GM19238 (cell line): ENCODE results near the gene ZNF735.
"Not testable (repeated sequence)": the region's sequence is repeated elsewhere in the genome, so short reads cannot be mapped to it uniquely, and the experiment has no call there.

Source experiments
- DNase-seq: peaks from one replicate; pipeline ENCODE4 v3.0.0; 2011; ENCODE audit warnings: low spot score; ENCODE audit not compliant: insufficient read length

ZNF735 gene

GRCh38 chr7:64206903-64207302, at the start of gene ZNF735:
TSS of gene ZNF735 (plus strand) at chr7:64207203. CDS start at chr7:64207203, 0 bp downstream.
- DNase-seq, result no peak

GRCh38 chr7:64170974-64171373, 36.0 kb upstream of the ZNF735 start:
- DNase-seq, result not testable (repeated sequence)

GRCh38 chr7:64174328-64174727, 32.7 kb upstream of the ZNF735 start:
- no peak for DNase-seq

- no peak for DNase-seq
These were observed 32.1 kb upstream of the ZNF735 start for GRCh38 chr7:64174941-64175340.

GRCh38 chr7:64180989-64181388, 26.0 kb upstream of the ZNF735 start:
- DNase-seq, result no peak

GRCh38 chr7:64181586-64181985, 25.4 kb upstream of the ZNF735 start:
- no peak for DNase-seq

GRCh38 chr7:64182036-64182790, 24.8 kb upstream of the ZNF735 start:
- no peak for DNase-seq

- no peak for DNase-seq
These were observed 23.8 kb upstream of the ZNF735 start for GRCh38 chr7:64183126-64183742.

GRCh38 chr7:64183827-64184372, 23.1 kb upstream of the ZNF735 start:
- DNase-seq, result no peak

GRCh38 chr7:64184376-64184775, 22.6 kb upstream of the ZNF735 start:
- DNase-seq, result no peak

GRCh38 chr7:64187408-64187807, 19.6 kb upstream of the ZNF735 start:
- DNase-seq, result no peak

GRCh38 chr7:64192148-64192704, 14.8 kb upstream of the ZNF735 start:
- no peak for DNase-seq

GRCh38 chr7:64192775-64193174, 14.2 kb upstream of the ZNF735 start:
- DNase-seq, result no peak

- DNase-seq, result not testable (repeated sequence)
These were observed 12.8 kb downstream of the ZNF735 start for GRCh38 chr7:64219710-64220298.

GRCh38 chr7:64223366-64223765, 16.4 kb downstream of the ZNF735 start:
- no peak for DNase-seq

GRCh38 chr7:64228174-64228573, 21.2 kb downstream of the ZNF735 start, which contains the start of gene ZNF679:
TSS of gene ZNF679 (plus strand) at chr7:64228474. CDS start at chr7:64249118, 20,644 bp downstream.
- not testable (repeated sequence) for DNase-seq

- no peak for DNase-seq
These were observed 59.4 kb downstream of the ZNF735 start for GRCh38 chr7:64266341-64266919.
